Ovary (tissue), 3 donors: ENCODE data around the gene MTR.

Experiments used
- CTCF ChIP-seq, 3 donors: fragments of 450-650 bp in 2 of 3; fragments of 200-600 bp in 1 of 3; IDR thresholded peaks; one replicate each; pipeline versions ENCODE4 v1.5.1 to v1.8.0; 2016 to 2022; ENCODE audit warnings: antibody characterized with exemption in 3 of 3, mild to moderate bottlenecking in 1 of 3
- EP300 ChIP-seq: sonication (generic); formaldehyde crosslinking; IDR thresholded peaks from one replicate; pipeline ENCODE4 v1.6.1; 2017; ENCODE audit warnings: antibody characterized with exemption
- POLR2A ChIP-seq: fragments of 450-650 bp; IDR thresholded peaks from one replicate; pipeline ENCODE4 v1.6.1; 2017; ENCODE audit warnings: antibody characterized with exemption, mild to moderate bottlenecking, moderate library complexity
- donor health status: DM: no; HTN: no; CAD: no.

GRCh38 chr1:236845830-236846229, 50.7 kb downstream of the MTR start:
- TF ChIP-seq CTCF (IDR thresholded peaks at IDR 0.05), result no peak
- TF ChIP-seq EP300, result no peak
- TF ChIP-seq POLR2A, result no peak
